Neural progenitor cell (in vitro differentiated cells): Measurements from ENCODE around the gene ONECUT1. TPM values are rescaled to one million over a fixed set of nuclear protein-coding genes. Genes with fewer than 3 reads are reported as not detected.

ENCODE experiments used
- DNase-seq: peaks from one replicate; pipeline ENCODE4 v3.0.0-alpha.2; 2016; ENCODE audit warnings: low spot score
- H2AFZ ChIP-seq: fragments of 200-600 bp; sonication (generic); replicated peaks from 2 replicates; pipeline ENCODE4 v1.6.1; 2016; ENCODE audit warnings: antibody characterized with exemption
- H3F3A ChIP-seq: fragments of 200-600 bp; sonication (generic); 2 replicates; pipeline ENCODE4 v1.6.1; 2016; ENCODE audit warnings: antibody characterized with exemption, low read depth
- H3K27ac ChIP-seq: fragments of 200-600 bp; sonication (generic); 2 replicates; pipeline ENCODE4 v1.5.1; 2016; ENCODE audit warnings: mild to moderate bottlenecking
- H3K27me3 ChIP-seq: fragments of 200-600 bp; sonication (generic); 2 replicates; pipeline ENCODE4 v1.6.1; 2016; ENCODE audit warnings: mild to moderate bottlenecking, moderate library complexity
- H3K36me3 ChIP-seq: fragments of 200-600 bp; sonication (generic); 2 replicates; pipeline ENCODE4 v1.5.1; 2016
- H3K4me1 ChIP-seq: fragments of 200-600 bp; sonication (generic); 2 replicates; pipeline ENCODE4 v1.6.1; 2016; ENCODE audit warnings: mixed run types
- H3K4me2 ChIP-seq: fragments of 200-600 bp; sonication (generic); 2 replicates; pipeline ENCODE4 v1.6.1; 2016
- H3K4me3 ChIP-seq: fragments of 200-600 bp; sonication (generic); 2 replicates; pipeline ENCODE4 v1.5.1; 2016
- H3K79me2 ChIP-seq: fragments of 200-600 bp; sonication (generic); 2 replicates; pipeline ENCODE4 v1.6.1; 2016; ENCODE audit warnings: low read depth
- H3K9ac ChIP-seq: fragments of 200-600 bp; sonication (generic); 2 replicates; pipeline ENCODE4 v1.6.1; 2016
- H3K9me3 ChIP-seq: fragments of 200-600 bp; sonication (generic); 2 replicates; pipeline ENCODE4 v1.5.1; 2016; ENCODE audit warnings: low read depth
- H4K20me1 ChIP-seq: fragments of 200-600 bp; sonication (generic); 2 replicates; pipeline ENCODE4 v1.6.1; 2016; ENCODE audit warnings: low read depth
- H3K27ac Mint-ChIP-seq: 3 replicates; pipeline ENCODE4 v1.8.0; 2021; ENCODE audit warnings: mixed read lengths
- H3K27me3 Mint-ChIP-seq: 2 replicates; pipeline ENCODE4 v1.8.0; 2022; ENCODE audit warnings: low read depth, mild to moderate bottlenecking, inconsistent platforms, moderate library complexity, mixed read lengths; ENCODE audit not compliant: insufficient read depth
- H3K36me3 Mint-ChIP-seq: 3 replicates; pipeline ENCODE4 v1.8.0; 2021; ENCODE audit warnings: mixed read lengths
- H3K4me1 Mint-ChIP-seq: 3 replicates; pipeline ENCODE4 v1.8.0; 2021; ENCODE audit warnings: mixed read lengths
- H3K4me3 Mint-ChIP-seq: 3 replicates; pipeline ENCODE4 v1.8.0; 2021; ENCODE audit warnings: mild to moderate bottlenecking, moderate library complexity, mixed read lengths
- H3K9me3 Mint-ChIP-seq: 3 replicates; pipeline ENCODE4 v1.8.0; 2020; ENCODE audit warnings: mixed read lengths
- CTCF ChIP-seq: fragments of 200-600 bp; sonication (generic); IDR thresholded peaks from 2 replicates; pipeline ENCODE4 v1.5.1; 2017; ENCODE audit warnings: antibody characterized with exemption, mild to moderate bottlenecking
- EZH2 ChIP-seq: fragments of 200-600 bp; sonication (generic); IDR thresholded peaks from 2 replicates; pipeline ENCODE4 v1.6.1; 2017; ENCODE audit warnings: antibody characterized with exemption, mild to moderate bottlenecking, moderate library complexity
- EZH2phosphoT487 ChIP-seq: fragments of 200-600 bp; sonication (generic); IDR thresholded peaks from 2 replicates; pipeline ENCODE4 v1.6.1; 2017; ENCODE audit warnings: antibody characterized with exemption
- total RNA-seq: library from RNA; depleted of rRNA; stranded (reverse); fragments of >200 nt; gene quantifications from 2 replicates; pipeline ENCODE4 v1.2.3, GENCODE V29; 2015; ENCODE audit warnings: low replicate concordance

The ONECUT1 gene
- total RNA-seq, 1 donor from 2014 or later = 1.5 TPM

GRCh38 chr15:52782514-52782913, 7.6 kb downstream of the ONECUT1 start:
- no peaks in the 10 kb centered on the region for H3K36me3 ChIP-seq
- Mint-ChIP-seq H3K4me3 (peak overlapping the region; percentile 18), H3K36me3 (no peaks in the 10 kb centered on the region), H3K4me1 (peaks cover 42% of the 10 kb centered on the region), H3K27me3 (peaks cover 38% of the 10 kb centered on the region), H3K27ac (no peak overlapping the region), H3K9me3 (no peaks in the 10 kb centered on the region)
- H3K4me3 ChIP-seq = no peak overlapping the region
- H3K79me2 ChIP-seq = no peaks in the 10 kb centered on the region
- no peak overlapping the region for H2AFZ ChIP-seq
- peaks cover 74% of the 10 kb centered on the region for H3K27me3 ChIP-seq
- peaks cover 39% of the 10 kb centered on the region for H3K4me1 ChIP-seq
- peaks cover 42% of the 10 kb centered on the region for H4K20me1 ChIP-seq
- DNase-seq = no peak
- H3K9me3 ChIP-seq = no peaks in the 10 kb centered on the region
- H3F3A ChIP-seq = peaks cover 23% of the 10 kb centered on the region
- TF ChIP-seq CTCF (no peak), EZH2 (no peak), EZH2phosphoT487 (no peak)
- H3K4me2 ChIP-seq = no peak overlapping the region
- H3K27ac ChIP-seq = no peak overlapping the region
- no peak overlapping the region for H3K9ac ChIP-seq

- Mint-ChIP-seq H3K27me3 (peaks cover 21% of the 10 kb centered on the region), H3K36me3 (no peaks in the 10 kb centered on the region), H3K9me3 (no peaks in the 10 kb centered on the region), H3K27ac (no peak overlapping the region), H3K4me1 (peaks cover 22% of the 10 kb centered on the region), H3K4me3 (no peak overlapping the region)
- no peak overlapping the region for H3K27ac ChIP-seq
- TF ChIP-seq EZH2 (no peak), CTCF (peak; percentile 99)
- no peaks in the 10 kb centered on the region for H3K36me3 ChIP-seq
- peak; percentile 73 for DNase-seq
- peaks cover 21% of the 10 kb centered on the region for H3K4me1 ChIP-seq
- peaks cover 23% of the 10 kb centered on the region for H3F3A ChIP-seq
- no peaks in the 10 kb centered on the region for H3K9me3 ChIP-seq
- H3K79me2 ChIP-seq = no peaks in the 10 kb centered on the region
- H4K20me1 ChIP-seq = peaks cover 24% of the 10 kb centered on the region
- no peak overlapping the region for H3K4me2 ChIP-seq
- H3K4me3 ChIP-seq = no peak overlapping the region
- H3K27me3 ChIP-seq = peaks cover 53% of the 10 kb centered on the region
- no peak overlapping the region for H2AFZ ChIP-seq
- H3K9ac ChIP-seq = no peak overlapping the region
Measured at GRCh38 chr15:52780172-52780980, 9.8 kb downstream of the ONECUT1 start.

GRCh38 chr15:52778457-52778856, 11.7 kb downstream of the ONECUT1 start:
- no peak overlapping the region for H3K4me3 ChIP-seq
- DNase-seq = no peak
- H3K27ac ChIP-seq = no peak overlapping the region
- Mint-ChIP-seq H3K27me3 (peaks cover 7% of the 10 kb centered on the region), H3K27ac (no peak overlapping the region), H3K4me3 (no peak overlapping the region), H3K4me1 (peaks cover 16% of the 10 kb centered on the region), H3K36me3 (no peaks in the 10 kb centered on the region), H3K9me3 (no peaks in the 10 kb centered on the region)
- peaks cover 4% of the 10 kb centered on the region for H3K4me1 ChIP-seq
- H3K9me3 ChIP-seq = no peaks in the 10 kb centered on the region
- no peak for TF ChIP-seq EZH2phosphoT487
- TF ChIP-seq CTCF = no peak
- no peak for TF ChIP-seq EZH2
- H3F3A ChIP-seq = peaks cover 6% of the 10 kb centered on the region
- H3K36me3 ChIP-seq = no peaks in the 10 kb centered on the region
- peaks cover 10% of the 10 kb centered on the region for H4K20me1 ChIP-seq
- H3K27me3 ChIP-seq = peaks cover 33% of the 10 kb centered on the region
- no peak overlapping the region for H3K4me2 ChIP-seq
- no peak overlapping the region for H3K9ac ChIP-seq
- no peak overlapping the region for H2AFZ ChIP-seq
- no peaks in the 10 kb centered on the region for H3K79me2 ChIP-seq
